ENCODE measurements around the gene ANTXR1.

DNA sequence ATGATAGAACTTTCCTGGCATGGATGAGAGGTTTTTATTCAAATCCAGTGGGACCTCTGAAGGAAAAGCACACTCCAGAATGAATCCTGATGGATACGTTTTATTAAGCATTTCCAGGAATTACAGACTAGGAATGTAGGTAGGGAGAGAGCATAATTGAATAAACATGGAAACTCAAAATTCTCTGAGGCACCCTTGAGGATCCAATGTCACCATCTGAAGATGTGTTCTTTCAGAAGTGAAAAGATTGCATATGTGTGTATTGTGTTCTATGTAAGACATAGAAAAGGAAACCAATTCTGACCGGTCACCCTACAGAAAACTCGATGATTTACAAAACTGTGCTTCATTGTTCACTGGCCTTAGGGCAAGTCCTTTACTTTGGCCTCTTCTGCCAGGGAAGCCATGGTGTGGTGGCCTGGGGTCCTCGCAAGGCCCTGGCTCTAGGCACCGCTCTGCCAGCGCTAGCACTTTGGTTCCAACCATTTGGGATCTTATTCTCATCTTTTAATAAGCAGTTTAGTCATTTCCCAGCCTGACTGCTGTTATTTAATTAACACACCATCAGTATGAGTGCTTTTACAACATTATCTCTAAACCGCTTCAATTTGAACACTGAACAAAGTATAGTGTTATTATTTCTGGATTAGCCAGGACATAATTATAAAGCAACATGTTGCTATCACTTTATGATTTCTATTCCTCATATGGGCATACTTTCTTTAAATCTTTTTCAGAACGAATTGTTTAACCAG, 43.1 kb upstream of the ANTXR1 start:
- TF ChIP-seq POLR2AphosphoS5 (IDR thresholded peaks at IDR 0.05) (no peak), CTCF (IDR thresholded peaks at IDR 0.05) (no peak)

All from gastroesophageal sphincter (tissue), 3 donors.